ENCODE results near the gene PCDH9.

The PCDH9 gene

GRCh38 chr13:66847541-66847940, 382.6 kb downstream of the PCDH9 start:
- Histone ChIP-seq H3K9me3 (ENCODE audit: insufficient read depth, low read length) (no peaks in the 10 kb centered on the region), H3K4me3 (ENCODE audit: insufficient read length, low read depth) (no peak overlapping the region), H3K9ac (ENCODE audit: insufficient read length, low read depth) (no peak overlapping the region), H3K27me3 (ENCODE audit: insufficient read depth, insufficient read length) (no peaks in the 10 kb centered on the region), H3K4me1 (ENCODE audit: insufficient read depth, insufficient read length) (no peaks in the 10 kb centered on the region), H3K36me3 (ENCODE audit: insufficient read depth, insufficient read length, low read length) (no peaks in the 10 kb centered on the region)
- no peak for DNase-seq (ENCODE audit: low read depth, low spot score)
- TF ChIP-seq SUZ12 (IDR thresholded peaks at IDR 0.05; ENCODE audit: extremely low read depth, insufficient read depth, insufficient read length): no peak
- no peak for TF ChIP-seq YY1 (IDR thresholded peaks at IDR 0.05; ENCODE audit: insufficient read depth, insufficient read length)
- no peak for TF ChIP-seq ZNF274 (IDR thresholded peaks at IDR 0.05; ENCODE audit: low read depth, low read length)

- H3K4me3 ChIP-seq (ENCODE audit: insufficient read length, low read depth): no peak overlapping the region
Measured at GRCh38 chr13:66845393-66845792, 384.7 kb downstream of the PCDH9 start.

GRCh38 chr13:66844933-66845332, 385.2 kb downstream of the PCDH9 start:
- Histone ChIP-seq H3K27me3 (ENCODE audit: insufficient read depth, insufficient read length) (no peaks in the 10 kb centered on the region), H3K9ac (ENCODE audit: insufficient read length, low read depth) (no peak overlapping the region), H3K36me3 (ENCODE audit: insufficient read depth, insufficient read length, low read length) (no peaks in the 10 kb centered on the region), H3K4me3 (ENCODE audit: insufficient read length, low read depth) (no peak overlapping the region), H3K9me3 (ENCODE audit: insufficient read depth, low read length) (no peaks in the 10 kb centered on the region), H3K4me1 (ENCODE audit: insufficient read depth, insufficient read length) (no peaks in the 10 kb centered on the region)
- no peak for DNase-seq (ENCODE audit: low read depth, low spot score)
- TF ChIP-seq SUZ12 (IDR thresholded peaks at IDR 0.05; ENCODE audit: extremely low read depth, insufficient read depth, insufficient read length) (no peak), YY1 (IDR thresholded peaks at IDR 0.05; ENCODE audit: insufficient read depth, insufficient read length) (no peak), ZNF274 (IDR thresholded peaks at IDR 0.05; ENCODE audit: low read depth, low read length) (no peak)

More at GRCh38 chr13:66845393-66845792, 384.7 kb downstream of the PCDH9 start:
- Histone ChIP-seq H3K36me3 (ENCODE audit: insufficient read depth, insufficient read length, low read length) (no peaks in the 10 kb centered on the region), H3K27me3 (ENCODE audit: insufficient read depth, insufficient read length) (no peaks in the 10 kb centered on the region), H3K4me1 (ENCODE audit: insufficient read depth, insufficient read length) (no peaks in the 10 kb centered on the region), H3K9me3 (ENCODE audit: insufficient read depth, low read length) (no peaks in the 10 kb centered on the region), H3K9ac (ENCODE audit: insufficient read length, low read depth) (no peak overlapping the region)
- TF ChIP-seq ZNF274 (IDR thresholded peaks at IDR 0.05; ENCODE audit: low read depth, low read length) (no peak), YY1 (IDR thresholded peaks at IDR 0.05; ENCODE audit: insufficient read depth, insufficient read length) (no peak), SUZ12 (IDR thresholded peaks at IDR 0.05; ENCODE audit: extremely low read depth, insufficient read depth, insufficient read length) (no peak)
- DNase-seq (ENCODE audit: low read depth, low spot score): no peak

GRCh38 chr13:66842766-66843165, 387.4 kb downstream of the PCDH9 start:
- no peak for TF ChIP-seq ZNF274 (IDR thresholded peaks at IDR 0.05; ENCODE audit: low read depth, low read length)
- no peak for TF ChIP-seq YY1 (IDR thresholded peaks at IDR 0.05; ENCODE audit: insufficient read depth, insufficient read length)
- no peak for TF ChIP-seq SUZ12 (IDR thresholded peaks at IDR 0.05; ENCODE audit: extremely low read depth, insufficient read depth, insufficient read length)
- Histone ChIP-seq H3K36me3 (ENCODE audit: insufficient read depth, insufficient read length, low read length) (no peaks in the 10 kb centered on the region), H3K27me3 (ENCODE audit: insufficient read depth, insufficient read length) (no peaks in the 10 kb centered on the region), H3K4me3 (ENCODE audit: insufficient read length, low read depth) (no peak overlapping the region), H3K9ac (ENCODE audit: insufficient read length, low read depth) (no peak overlapping the region), H3K9me3 (ENCODE audit: insufficient read depth, low read length) (no peaks in the 10 kb centered on the region), H3K4me1 (ENCODE audit: insufficient read depth, insufficient read length) (no peaks in the 10 kb centered on the region)
- DNase-seq (ENCODE audit: low read depth, low spot score): no peak

- no peak for DNase-seq (ENCODE audit: low read depth, low spot score)
- H3K4me1 ChIP-seq (ENCODE audit: insufficient read depth, insufficient read length): no peaks in the 10 kb centered on the region
- H3K4me3 ChIP-seq (ENCODE audit: insufficient read length, low read depth): no peak overlapping the region
- TF ChIP-seq SUZ12 (IDR thresholded peaks at IDR 0.05; ENCODE audit: extremely low read depth, insufficient read depth, insufficient read length) (no peak), ZNF274 (IDR thresholded peaks at IDR 0.05; ENCODE audit: low read depth, low read length) (no peak), YY1 (IDR thresholded peaks at IDR 0.05; ENCODE audit: insufficient read depth, insufficient read length) (no peak)
- H3K9me3 ChIP-seq (ENCODE audit: insufficient read depth, low read length): no peaks in the 10 kb centered on the region
- H3K9ac ChIP-seq (ENCODE audit: insufficient read length, low read depth): no peak overlapping the region
- H3K36me3 ChIP-seq (ENCODE audit: insufficient read depth, insufficient read length, low read length): no peaks in the 10 kb centered on the region
- H3K27me3 ChIP-seq (ENCODE audit: insufficient read depth, insufficient read length): no peaks in the 10 kb centered on the region
Measured at GRCh38 chr13:66840621-66841020, 389.5 kb downstream of the PCDH9 start.

- DNase-seq (ENCODE audit: low read depth, low spot score): no peak
- H3K4me1 ChIP-seq (ENCODE audit: insufficient read depth, insufficient read length): no peaks in the 10 kb centered on the region
- H3K27me3 ChIP-seq (ENCODE audit: insufficient read depth, insufficient read length): no peaks in the 10 kb centered on the region
- no peak overlapping the region for H3K4me3 ChIP-seq (ENCODE audit: insufficient read length, low read depth)
- no peak for TF ChIP-seq ZNF274 (IDR thresholded peaks at IDR 0.05; ENCODE audit: low read depth, low read length)
- no peak for TF ChIP-seq YY1 (IDR thresholded peaks at IDR 0.05; ENCODE audit: insufficient read depth, insufficient read length)
- TF ChIP-seq SUZ12 (IDR thresholded peaks at IDR 0.05; ENCODE audit: extremely low read depth, insufficient read depth, insufficient read length): no peak
- H3K9me3 ChIP-seq (ENCODE audit: insufficient read depth, low read length): no peaks in the 10 kb centered on the region
- H3K9ac ChIP-seq (ENCODE audit: insufficient read length, low read depth): no peak overlapping the region
- H3K36me3 ChIP-seq (ENCODE audit: insufficient read depth, insufficient read length, low read length): no peaks in the 10 kb centered on the region
Measured at GRCh38 chr13:66837246-66837645, 392.9 kb downstream of the PCDH9 start.

GRCh38 chr13:66835040-66835628, 395.0 kb downstream of the PCDH9 start:
- TF ChIP-seq ZNF274 (IDR thresholded peaks at IDR 0.05; ENCODE audit: low read depth, low read length) (no peak), YY1 (IDR thresholded peaks at IDR 0.05; ENCODE audit: insufficient read depth, insufficient read length) (no peak), SUZ12 (IDR thresholded peaks at IDR 0.05; ENCODE audit: extremely low read depth, insufficient read depth, insufficient read length) (no peak)
- Histone ChIP-seq H3K36me3 (ENCODE audit: insufficient read depth, insufficient read length, low read length) (no peaks in the 10 kb centered on the region), H3K27me3 (ENCODE audit: insufficient read depth, insufficient read length) (no peaks in the 10 kb centered on the region), H3K9me3 (ENCODE audit: insufficient read depth, low read length) (no peaks in the 10 kb centered on the region), H3K9ac (ENCODE audit: insufficient read length, low read depth) (no peak overlapping the region), H3K4me3 (ENCODE audit: insufficient read length, low read depth) (no peak overlapping the region), H3K4me1 (ENCODE audit: insufficient read depth, insufficient read length) (no peaks in the 10 kb centered on the region)
- no peak for DNase-seq (ENCODE audit: low read depth, low spot score)

Measured in NT2/D1 (cell line).